Mesodermal cell (in vitro differentiated cells): Measurements from ENCODE around the gene UBTFL1. TPM values are rescaled to one million over a fixed set of nuclear protein-coding genes. Genes with fewer than 3 reads are reported as not detected.
"Not testable (repeated sequence)": the region's sequence is repeated elsewhere in the genome, so short reads cannot be mapped to it uniquely, and the experiment has no call there.

Experiments
- H3K27ac ChIP-seq: 2 replicates; pipeline ENCODE4 v1.7.0; 2013; ENCODE audit warnings: mild to moderate bottlenecking, low read depth, low read length, moderate library complexity; ENCODE audit not compliant: severe bottlenecking
- H3K36me3 ChIP-seq: 2 replicates; pipeline ENCODE4 v1.7.1; 2013; ENCODE audit warnings: mild to moderate bottlenecking, low read length, moderate library complexity; ENCODE audit not compliant: control insufficient read depth, insufficient read depth
- H3K4me1 ChIP-seq: one replicate; pipeline ENCODE4 v1.7.1; 2013; ENCODE audit warnings: mild to moderate bottlenecking, low read length; ENCODE audit not compliant: insufficient read depth, control insufficient read depth, poor library complexity, severe bottlenecking
- H3K4me3 ChIP-seq: 2 replicates; pipeline ENCODE4 v1.7.0; 2013; ENCODE audit warnings: low read length, control low read depth, mild to moderate bottlenecking; ENCODE audit not compliant: insufficient read depth, poor library complexity, severe bottlenecking; ENCODE audit errors: extremely low read depth
- H3K9me3 ChIP-seq: 2 replicates; pipeline ENCODE4 v1.7.1; 2013; ENCODE audit warnings: mild to moderate bottlenecking, low read length, moderate library complexity; ENCODE audit not compliant: control insufficient read depth
- WGBS, 2 experiments: methylation state at CpG; one replicate each; pipeline ENCODE4 v1.1.5; 2013; ENCODE audit warnings: missing lambda C conversion rate in 2 of 2; ENCODE audit not compliant: insufficient coverage in 2 of 2; 5-methylcytosine and 5-hydroxymethylcytosine counted together
- polyA plus RNA-seq, 2 experiments: library from polyadenylated mRNA; stranded (reverse); fragments of 50-300 nt; gene quantifications; one replicate each; pipeline ENCODE4 v1.2.3, GENCODE V29; 2013

UBTFL1 gene
- polyA plus RNA-seq (2013, experiment 1 of 2) = not detected
- not detected for polyA plus RNA-seq (2013, experiment 2 of 2)

- not testable (repeated sequence) for H3K4me3 ChIP-seq, H3K27ac ChIP-seq, H3K36me3 ChIP-seq, H3K9me3 ChIP-seq, H3K4me1 ChIP-seq
- no CpG with 5 or more reads among the region's 3 CpGs for WGBS, 2 experiments
These were observed at the start of gene UBTFL1 for GRCh38 chr11:90085650-90086049. Gene UBTFL1, plus strand, starts transcription at chr11:90085950. Its CDS starts 0 bp downstream, at chr11:90085950.

- H3K4me3 ChIP-seq, H3K9me3 ChIP-seq, H3K27ac ChIP-seq, H3K36me3 ChIP-seq, H3K4me1 ChIP-seq: not testable (repeated sequence)
- 100% methylated on average over 2 of the region's 41 CpGs; no CpG with 5 or more reads in 1 of the 2 experiments for WGBS, 2 experiments
These were observed 34.0 kb upstream of the UBTFL1 start for GRCh38 chr11:90051591-90052209.

GRCh38 chr11:90052311-90052710 lies 33.4 kb upstream of the UBTFL1 start:
- not testable (repeated sequence) for H3K4me1 ChIP-seq, H3K36me3 ChIP-seq, H3K9me3 ChIP-seq, H3K27ac ChIP-seq, H3K4me3 ChIP-seq
- WGBS, 2 experiments = no CpG with 5 or more reads among the region's 33 CpGs

- not testable (repeated sequence) for H3K27ac ChIP-seq, H3K9me3 ChIP-seq, H3K4me1 ChIP-seq, H3K4me3 ChIP-seq, H3K36me3 ChIP-seq
- no CpG with 5 or more reads among the region's 28 CpGs for WGBS, 2 experiments
These were observed 32.2 kb upstream of the UBTFL1 start for GRCh38 chr11:90053545-90053944.

GRCh38 chr11:90088731-90089130 lies 3.0 kb downstream of the UBTFL1 start:
- WGBS, 2 experiments = no CpG with 5 or more reads among the region's 2 CpGs
- not testable (repeated sequence) for H3K27ac ChIP-seq, H3K9me3 ChIP-seq, H3K36me3 ChIP-seq, H3K4me1 ChIP-seq, H3K4me3 ChIP-seq

GRCh38 chr11:90095230-90095924 lies 9.6 kb downstream of the UBTFL1 start:
- not testable (repeated sequence) for H3K36me3 ChIP-seq, H3K4me3 ChIP-seq, H3K27ac ChIP-seq, H3K9me3 ChIP-seq, H3K4me1 ChIP-seq
- 88% methylated on average over 7 of the region's 28 CpGs; no CpG with 5 or more reads in 1 of the 2 experiments for WGBS, 2 experiments

- WGBS, 2 experiments = 90 to 93% methylated on average over 3 to 4 of the region's 4 CpGs
- not testable (repeated sequence) for H3K36me3 ChIP-seq, H3K9me3 ChIP-seq, H3K27ac ChIP-seq, H3K4me3 ChIP-seq, H3K4me1 ChIP-seq
These were observed 12.5 kb downstream of the UBTFL1 start for GRCh38 chr11:90098261-90098660.

- H3K27ac ChIP-seq = no peak overlapping the region
- H3K9me3 ChIP-seq = no peaks in the 10 kb centered on the region
- H3K36me3 ChIP-seq = no peaks in the 10 kb centered on the region
- no peaks in the 10 kb centered on the region for H3K4me1 ChIP-seq
- no peak overlapping the region for H3K4me3 ChIP-seq
- no CpG with 5 or more reads among the region's 3 CpGs for WGBS, 2 experiments
These were observed 14.7 kb downstream of the UBTFL1 start for GRCh38 chr11:90100431-90100830.

- Histone ChIP-seq H3K4me1 (no peaks in the 10 kb centered on the region), H3K4me3 (no peak overlapping the region), H3K27ac (no peak overlapping the region), H3K9me3 (no peaks in the 10 kb centered on the region), H3K36me3 (no peaks in the 10 kb centered on the region)
- WGBS, 2 experiments = no CpG with 5 or more reads among the region's 2 CpGs
These were observed 27.8 kb downstream of the UBTFL1 start for GRCh38 chr11:90113541-90113940.

GRCh38 chr11:90120191-90120590 lies 34.4 kb downstream of the UBTFL1 start:
- H3K27ac ChIP-seq = no peak overlapping the region
- no peaks in the 10 kb centered on the region for H3K9me3 ChIP-seq
- H3K36me3 ChIP-seq = no peaks in the 10 kb centered on the region
- no peak overlapping the region for H3K4me3 ChIP-seq
- no peaks in the 10 kb centered on the region for H3K4me1 ChIP-seq
- 80% methylated on average over 1 of the region's 4 CpGs; no CpG with 5 or more reads in 1 of the 2 experiments for WGBS, 2 experiments

GRCh38 chr11:90124371-90124770 lies 38.6 kb downstream of the UBTFL1 start:
- no CpG with 5 or more reads among the region's 1 CpG for WGBS, 2 experiments
- peak overlapping the region; percentile 24 for H3K27ac ChIP-seq
- no peaks in the 10 kb centered on the region for H3K36me3 ChIP-seq
- no peaks in the 10 kb centered on the region for H3K4me1 ChIP-seq
- no peak overlapping the region for H3K4me3 ChIP-seq
- H3K9me3 ChIP-seq = no peaks in the 10 kb centered on the region
